HCT116 (cell line): Measurements from ENCODE around the gene SPATA45. TPM values are rescaled to one million over a fixed set of nuclear protein-coding genes. Genes with fewer than 3 reads are reported as not detected.

ENCODE experiments used
- ATAC-seq: fragments of 200-7000 bp; cut with Tn5 transposase; 2 replicates; pipeline ENCODE4 v1.9.1; 2020; ENCODE audit warnings: mild to moderate bottlenecking, moderate library complexity
- BruUV-seq: library from RNA; stranded (reverse); fragments of 400-500 nt; replicated peaks from 2 replicates; lab custom pipeline; 2021; lab: Mats Ljungman, UMichigan
- CTCF ChIA-PET: fragments of 300-600 bp; sonication (Branson Sonifier 250); formaldehyde crosslinking; loops from one replicate; lab custom pipeline; 2021; ENCODE audit warnings: antibody characterized with exemption; lab: Charles Lee
- POLR2A ChIA-PET: fragments of 300-600, 350-600 bp; sonication (Branson Sonifier 250); formaldehyde crosslinking; loops from one replicate; lab custom pipeline; 2021; ENCODE audit warnings: antibody characterized with exemption; lab: Charles Lee
- RAD21 ChIA-PET, 2 experiments: fragments of 300-600 bp; sonication (Branson Sonifier 250); formaldehyde crosslinking; loops; one replicate each; lab custom pipeline; 2023; ENCODE audit warnings: low total read pairs in 2 of 2; ENCODE audit not compliant: uncharacterized antibody in 2 of 2, unreplicated experiment in 2 of 2, low non-redundant PET in 1 of 2; lab: Charles Lee
- DNase-seq: peaks from one replicate; pipeline ENCODE4 v3.0.0-alpha.2; 2010; ENCODE audit warnings: low read depth, low spot score
- H2AFZ ChIP-seq: fragments of 200-600 bp; shearing (Covaris generic), sonication (generic); 2 replicates; pipeline ENCODE4 v1.6.1; 2017; ENCODE audit warnings: low read depth, mixed run types, mixed read lengths, antibody characterized with exemption, low read length; ENCODE audit not compliant: poor library complexity, severe bottlenecking
- H3K27ac ChIP-seq: 2 replicates; pipeline ENCODE4 v1.5.1; 2012; ENCODE audit warnings: low read depth, low read length
- H3K27me3 ChIP-seq: fragments of 200-600 bp; sonication (generic); 2 replicates; pipeline ENCODE4 v1.6.1; 2016; ENCODE audit warnings: mixed run types, low read length, mixed read lengths; ENCODE audit not compliant: insufficient read depth
- H3K36me3 ChIP-seq, 2 experiments: fragments of 200-500 bp in 1 of 2; fragments of 200-600 bp in 1 of 2; sonication (Bioruptor generic) in 1 of 2; sonication (generic) in 1 of 2; 2 replicates each; pipeline versions ENCODE4 v1.5.1 to v1.6.1; 2014 to 2016; ENCODE audit warnings: low read length in 2 of 2, inconsistent platforms in 1 of 2, mixed read lengths in 1 of 2, mixed run types in 1 of 2; ENCODE audit not compliant: insufficient read depth in 2 of 2, control insufficient read depth in 1 of 2
- H3K4me1 ChIP-seq, 2 experiments: fragments of 200-600 bp in 1 of 2; sonication (generic) in 1 of 2; 2 replicates each; pipeline versions ENCODE4 v1.5.1 to v1.6.1; 2012 to 2017; ENCODE audit warnings: low read length in 2 of 2, inconsistent platforms in 1 of 2, mild to moderate bottlenecking in 1 of 2, mixed read lengths in 1 of 2, mixed run types in 1 of 2, moderate library complexity in 1 of 2; ENCODE audit not compliant: insufficient read depth in 2 of 2, control insufficient read depth in 1 of 2
- H3K4me2 ChIP-seq: fragments of 200-600 bp; sonication (generic); 2 replicates; pipeline ENCODE4 v1.6.1; 2017; ENCODE audit warnings: mixed run types, low read length, mixed read lengths
- H3K4me3 ChIP-seq, 2 experiments: fragments of 200-600 bp in 1 of 2; sonication (generic) in 1 of 2; replicated peaks in 1 of 2; 2 replicates each; pipeline ENCODE4 v1.5.1; 2011 to 2016; ENCODE audit warnings: low read length in 2 of 2, control low read depth in 1 of 2, low read depth in 1 of 2, mild to moderate bottlenecking in 1 of 2, mixed read lengths in 1 of 2, mixed run types in 1 of 2
- H3K79me2 ChIP-seq: fragments of 200-600 bp; sonication (generic); 2 replicates; pipeline ENCODE4 v1.6.1; 2017; ENCODE audit warnings: mild to moderate bottlenecking, mixed run types, low read length, moderate library complexity, mixed read lengths; ENCODE audit not compliant: insufficient read depth
- H3K9ac ChIP-seq: fragments of 200-600 bp; sonication (generic); 2 replicates; pipeline ENCODE4 v1.6.1; 2016; ENCODE audit warnings: low read length, mixed read lengths
- H3K9me2 ChIP-seq: fragments of 200-600 bp; sonication (generic), shearing (Covaris generic); 2 replicates; pipeline ENCODE4 v1.6.1; 2017; ENCODE audit warnings: mixed run types, mild to moderate bottlenecking, moderate library complexity; ENCODE audit not compliant: insufficient read depth
- H3K9me3 ChIP-seq, 2 experiments: fragments of 200-500 bp in 1 of 2; fragments of 200-600 bp in 1 of 2; sonication (Bioruptor generic) in 1 of 2; sonication (generic) in 1 of 2; 2 replicates each; pipeline ENCODE4 v1.6.1; 2014 to 2017; ENCODE audit warnings: low read length in 2 of 2, mixed read lengths in 2 of 2, inconsistent platforms in 1 of 2, low read depth in 1 of 2, mild to moderate bottlenecking in 1 of 2, mixed run types in 1 of 2, moderate library complexity in 1 of 2; ENCODE audit not compliant: control insufficient read depth in 1 of 2, insufficient read depth in 1 of 2
- H4K20me1 ChIP-seq: fragments of 200-600 bp; sonication (generic), shearing (Covaris generic); 2 replicates; pipeline ENCODE4 v1.6.1; 2017; ENCODE audit warnings: mixed run types, mild to moderate bottlenecking, moderate library complexity; ENCODE audit not compliant: insufficient read depth
- CBX3 ChIP-seq: IDR thresholded peaks from 2 replicates; pipeline ENCODE4 v1.6.1; 2012; ENCODE audit warnings: low read depth
- CEBPB ChIP-seq: IDR thresholded peaks from 2 replicates; pipeline ENCODE4 v1.6.1; 2012; ENCODE audit warnings: low read depth
- EGR1 ChIP-seq: IDR thresholded peaks from 2 replicates; pipeline ENCODE4 v1.6.1; 2012; ENCODE audit warnings: low read depth
- ELF1 ChIP-seq: IDR thresholded peaks from 2 replicates; pipeline ENCODE4 v1.6.1; 2012; ENCODE audit warnings: low read depth, borderline replicate concordance
- FOSL1 ChIP-seq: IDR thresholded peaks from 2 replicates; pipeline ENCODE4 v1.6.1; 2012; ENCODE audit warnings: low read depth
- POLR2AphosphoS5 ChIP-seq: IDR thresholded peaks from 2 replicates; pipeline ENCODE4 v1.6.1; 2011; ENCODE audit warnings: mild to moderate bottlenecking, low read depth, low read length, moderate library complexity
- SIN3A ChIP-seq: IDR thresholded peaks from 2 replicates; pipeline ENCODE4 v1.6.1; 2012; ENCODE audit warnings: low read depth
- SRF ChIP-seq: IDR thresholded peaks from 2 replicates; pipeline ENCODE4 v1.6.1; 2012; ENCODE audit warnings: low read depth
- YY1 ChIP-seq: IDR thresholded peaks from 2 replicates; pipeline ENCODE4 v1.6.1; 2011; ENCODE audit warnings: low read length, low read depth, moderate library complexity, mild to moderate bottlenecking; ENCODE audit not compliant: insufficient replicate concordance; ENCODE audit errors: extremely low read depth
- intact Hi-C: fragments of 100-400 bp; cut with micrococcal nuclease; formaldehyde crosslinking; loops from 2 replicates; pipeline ENCODE4 v1.10.0; 2022
- total RNA-seq: library from RNA; stranded (reverse); gene quantifications from one replicate; pipeline ENCODE4 v1.2.1, GENCODE V29; 2021; ENCODE audit not compliant: unreplicated experiment
- TF ChIP-seq, protein P1 (sequence below): IDR thresholded peaks from 2 replicates; pipeline ENCODE4 v1.6.1; 2012
- TF ChIP-seq, protein P2 (sequence below), 3 experiments: fragments of 200-600 bp in 1 of 3; sonication (generic) in 1 of 3; IDR thresholded peaks in 2 of 3; conservative IDR thresholded peaks in 1 of 3; 2 replicates each; pipeline ENCODE4 v1.5.1; 2012 to 2017; ENCODE audit warnings: low read depth in 2 of 3, low read length in 2 of 3, antibody characterized with exemption in 1 of 3, borderline replicate concordance in 1 of 3, control low read depth in 1 of 3, mild to moderate bottlenecking in 1 of 3, mixed read lengths in 1 of 3, mixed run types in 1 of 3, moderate library complexity in 1 of 3; ENCODE audit not compliant: insufficient read depth in 1 of 3
- TF ChIP-seq, protein P3 (sequence below): IDR thresholded peaks from 2 replicates; pipeline ENCODE4 v1.6.1; 2012; ENCODE audit warnings: low read depth

The SPATA45 gene
- total RNA-seq, 1 experiment from 2014 or later: not detected

DNA sequence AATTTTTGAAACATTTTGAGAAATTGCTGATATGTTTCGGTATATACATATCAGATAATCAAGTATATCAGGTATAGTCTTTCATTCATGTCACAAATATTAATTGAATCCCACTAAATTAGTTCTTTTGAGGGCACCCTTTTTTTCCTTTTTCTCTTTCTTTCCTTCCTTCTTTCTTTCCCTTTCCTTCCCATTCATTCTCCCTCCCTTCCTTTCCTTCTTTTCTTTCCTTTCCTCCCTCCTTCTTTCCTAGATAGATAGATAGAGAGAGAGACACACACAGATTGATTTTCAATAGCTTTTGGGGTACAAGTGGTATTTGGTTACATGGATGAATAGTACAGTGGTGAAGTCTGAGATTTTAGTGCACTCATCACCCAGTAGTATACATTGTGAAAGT is 61.6 kb downstream of the SPATA45 start:
- ATAC-seq (no peak), DNase-seq (no peak)
- Histone ChIP-seq H2AFZ (no peak overlapping the region), H3K4me2 (no peak overlapping the region), H3K27ac (no peak overlapping the region), H3K27me3 (no peaks in the 10 kb centered on the region), H3K9ac (no peak overlapping the region), H3K4me1 (peaks cover 6 to 9% of the 10 kb centered on the region in 2 experiments; a peak in 3 of 4 replicates), H3K79me2 (peaks cover 34% of the 10 kb centered on the region), H3K36me3 (peaks cover 8 to 20% of the 10 kb centered on the region in 2 experiments), H4K20me1 (no peaks in the 10 kb centered on the region), H3K4me3 (no peak overlapping the region), H3K9me3 (no peaks in the 10 kb centered on the region), H3K9me2 (no peaks in the 10 kb centered on the region)
- ChIA-PET CTCF (interaction anchor here (1.5 kb wide), 1 partner anchor 330 kb away, joined by 8 read pairs; no protein-coding TSS in a partner anchor), RAD21 (no interaction called here), POLR2A (no interaction called here)
- no peak for TF ChIP-seq SRF
- BruUV-seq: no TSS peak
- intact Hi-C loops: loop anchor here (10.0 kb wide), 1 partner anchor 721 kb away; no protein-coding TSS in a partner anchor

DNA sequence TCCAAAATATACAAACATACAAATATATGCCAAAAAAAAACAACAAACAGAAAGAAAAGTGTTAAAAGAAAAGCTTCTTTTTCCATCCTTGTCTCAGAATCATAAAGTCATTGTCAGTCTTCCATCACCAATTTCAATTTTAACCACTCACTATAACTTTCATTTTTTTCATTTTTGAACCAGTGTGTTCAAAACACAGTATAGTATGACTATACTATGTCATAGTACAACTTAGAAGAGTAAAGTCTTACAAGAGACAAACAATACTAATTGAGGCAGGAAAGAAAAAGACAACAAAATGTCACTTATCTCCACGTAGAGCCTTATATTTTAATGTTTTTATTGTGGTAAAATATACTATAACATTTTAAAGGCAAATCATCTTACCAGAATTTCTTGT is 63.5 kb downstream of the SPATA45 start:
- TF ChIP-seq SIN3A: no peak
- TF ChIP-seq ELF1: no peak
- TF ChIP-seq CEBPB: no peak
- no peak for TF ChIP-seq SRF
- TF ChIP-seq, protein P1, sequence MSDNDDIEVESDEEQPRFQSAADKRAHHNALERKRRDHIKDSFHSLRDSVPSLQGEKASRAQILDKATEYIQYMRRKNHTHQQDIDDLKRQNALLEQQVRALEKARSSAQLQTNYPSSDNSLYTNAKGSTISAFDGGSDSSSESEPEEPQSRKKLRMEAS: no peak
- TF ChIP-seq EGR1: no peak
- TF ChIP-seq, protein P2, sequence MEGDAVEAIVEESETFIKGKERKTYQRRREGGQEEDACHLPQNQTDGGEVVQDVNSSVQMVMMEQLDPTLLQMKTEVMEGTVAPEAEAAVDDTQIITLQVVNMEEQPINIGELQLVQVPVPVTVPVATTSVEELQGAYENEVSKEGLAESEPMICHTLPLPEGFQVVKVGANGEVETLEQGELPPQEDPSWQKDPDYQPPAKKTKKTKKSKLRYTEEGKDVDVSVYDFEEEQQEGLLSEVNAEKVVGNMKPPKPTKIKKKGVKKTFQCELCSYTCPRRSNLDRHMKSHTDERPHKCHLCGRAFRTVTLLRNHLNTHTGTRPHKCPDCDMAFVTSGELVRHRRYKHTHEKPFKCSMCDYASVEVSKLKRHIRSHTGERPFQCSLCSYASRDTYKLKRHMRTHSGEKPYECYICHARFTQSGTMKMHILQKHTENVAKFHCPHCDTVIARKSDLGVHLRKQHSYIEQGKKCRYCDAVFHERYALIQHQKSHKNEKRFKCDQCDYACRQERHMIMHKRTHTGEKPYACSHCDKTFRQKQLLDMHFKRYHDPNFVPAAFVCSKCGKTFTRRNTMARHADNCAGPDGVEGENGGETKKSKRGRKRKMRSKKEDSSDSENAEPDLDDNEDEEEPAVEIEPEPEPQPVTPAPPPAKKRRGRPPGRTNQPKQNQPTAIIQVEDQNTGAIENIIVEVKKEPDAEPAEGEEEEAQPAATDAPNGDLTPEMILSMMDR (IDR thresholded peaks at IDR 0.05 in 2 of 3, conservative IDR thresholded peaks at IDR 0.05 in 1 of 3; ENCODE audit: borderline replicate concordance in 1 of 3, insufficient read depth in 1 of 3, low read depth in 2 of 3, low read length in 2 of 3): no peak
- no peak for TF ChIP-seq POLR2AphosphoS5
- no peak for TF ChIP-seq CBX3
- TF ChIP-seq, protein P3, sequence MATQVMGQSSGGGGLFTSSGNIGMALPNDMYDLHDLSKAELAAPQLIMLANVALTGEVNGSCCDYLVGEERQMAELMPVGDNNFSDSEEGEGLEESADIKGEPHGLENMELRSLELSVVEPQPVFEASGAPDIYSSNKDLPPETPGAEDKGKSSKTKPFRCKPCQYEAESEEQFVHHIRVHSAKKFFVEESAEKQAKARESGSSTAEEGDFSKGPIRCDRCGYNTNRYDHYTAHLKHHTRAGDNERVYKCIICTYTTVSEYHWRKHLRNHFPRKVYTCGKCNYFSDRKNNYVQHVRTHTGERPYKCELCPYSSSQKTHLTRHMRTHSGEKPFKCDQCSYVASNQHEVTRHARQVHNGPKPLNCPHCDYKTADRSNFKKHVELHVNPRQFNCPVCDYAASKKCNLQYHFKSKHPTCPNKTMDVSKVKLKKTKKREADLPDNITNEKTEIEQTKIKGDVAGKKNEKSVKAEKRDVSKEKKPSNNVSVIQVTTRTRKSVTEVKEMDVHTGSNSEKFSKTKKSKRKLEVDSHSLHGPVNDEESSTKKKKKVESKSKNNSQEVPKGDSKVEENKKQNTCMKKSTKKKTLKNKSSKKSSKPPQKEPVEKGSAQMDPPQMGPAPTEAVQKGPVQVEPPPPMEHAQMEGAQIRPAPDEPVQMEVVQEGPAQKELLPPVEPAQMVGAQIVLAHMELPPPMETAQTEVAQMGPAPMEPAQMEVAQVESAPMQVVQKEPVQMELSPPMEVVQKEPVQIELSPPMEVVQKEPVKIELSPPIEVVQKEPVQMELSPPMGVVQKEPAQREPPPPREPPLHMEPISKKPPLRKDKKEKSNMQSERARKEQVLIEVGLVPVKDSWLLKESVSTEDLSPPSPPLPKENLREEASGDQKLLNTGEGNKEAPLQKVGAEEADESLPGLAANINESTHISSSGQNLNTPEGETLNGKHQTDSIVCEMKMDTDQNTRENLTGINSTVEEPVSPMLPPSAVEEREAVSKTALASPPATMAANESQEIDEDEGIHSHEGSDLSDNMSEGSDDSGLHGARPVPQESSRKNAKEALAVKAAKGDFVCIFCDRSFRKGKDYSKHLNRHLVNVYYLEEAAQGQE: no peak
- TF ChIP-seq YY1: no peak
- no peak for TF ChIP-seq FOSL1
- H2AFZ ChIP-seq: no peak overlapping the region
- H4K20me1 ChIP-seq: no peaks in the 10 kb centered on the region
- ChIA-PET CTCF (no interaction called here), RAD21 (no interaction called here), POLR2A (no interaction called here)
- no peak overlapping the region for H3K27ac ChIP-seq
- no peaks in the 10 kb centered on the region for H3K27me3 ChIP-seq
- H3K4me1 ChIP-seq: no peaks in the 10 kb centered on the region
- ATAC-seq (no peak), DNase-seq (no peak)
- H3K9me2 ChIP-seq: no peaks in the 10 kb centered on the region
- BruUV-seq: no TSS peak
- H3K4me3 ChIP-seq: no peak overlapping the region
- H3K4me2 ChIP-seq: no peak overlapping the region
- peaks cover 10 to 22% of the 10 kb centered on the region in 2 experiments for H3K36me3 ChIP-seq
- no peaks in the 10 kb centered on the region for H3K9me3 ChIP-seq
- no peak overlapping the region for H3K9ac ChIP-seq
- H3K79me2 ChIP-seq: peaks cover 17% of the 10 kb centered on the region
- intact Hi-C loops: loop anchor here (2.0 to 10.0 kb wide), 4 partner anchors 177 to 1102 kb away; partner anchors contain the start of gene ATF3
